ENCODE results near the gene LRRC8A.
A peak's percentile ranks its signal among the peaks of the same experiment; 100 is the strongest.
"Not testable (repeated sequence)": the region's sequence is repeated elsewhere in the genome, so short reads cannot be mapped to it uniquely, and the experiment has no call there.

Gene LRRC8A

DNA sequence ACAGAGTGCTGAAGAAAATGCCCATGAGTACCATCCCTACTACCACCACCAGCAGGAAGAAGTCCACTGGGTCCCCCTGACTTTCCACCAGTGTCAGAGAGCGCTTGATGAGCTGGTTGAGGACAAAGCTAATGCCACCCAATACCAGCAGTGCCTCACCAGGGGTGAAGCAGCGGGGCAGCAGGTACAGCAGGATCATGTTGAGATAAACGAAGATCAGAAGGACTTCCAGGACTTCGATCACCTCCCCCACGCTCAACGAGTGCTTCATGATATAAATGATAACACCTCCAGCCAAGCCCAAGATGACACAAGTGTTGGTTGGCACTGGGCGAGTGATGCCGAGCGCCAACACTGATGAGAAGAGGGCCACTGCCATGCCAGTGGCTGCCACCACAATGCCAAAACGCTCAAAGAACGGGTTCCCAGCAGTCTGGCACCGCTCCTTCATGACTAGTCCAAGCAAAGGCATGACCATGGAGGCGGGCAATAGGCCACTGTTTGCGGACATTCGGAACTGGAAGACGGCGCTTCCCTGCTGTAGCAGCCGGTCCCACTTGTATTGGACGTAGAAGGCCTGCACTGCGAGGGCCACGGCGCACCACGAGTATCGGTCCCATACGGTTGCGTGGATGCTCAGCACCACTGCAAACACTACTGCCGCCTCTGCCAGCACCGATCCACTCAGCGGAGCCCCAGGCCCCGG, 64.8 kb downstream of the LRRC8A start:
- no peaks in the 10 kb centered on the region for H3K27me3 ChIP-seq (replicated peaks; ENCODE audit: control insufficient read depth, insufficient read depth, low read length)
- H3K36me3 ChIP-seq (ENCODE audit: control insufficient read depth, insufficient read depth, low read length, severe bottlenecking) = peaks cover 12% of the 10 kb centered on the region
- H3K4me1 ChIP-seq (ENCODE audit: control insufficient read depth, insufficient read depth, low read length) = peaks cover 37% of the 10 kb centered on the region
- DNase-seq (ENCODE audit: low read depth) = peak; percentile 40
- H3K4me3 ChIP-seq (ENCODE audit: low read length) = peak overlapping the region; percentile 90
- H3K9ac ChIP-seq (ENCODE audit: low read length) = peak overlapping the region; percentile 93
- H3K9me3 ChIP-seq (ENCODE audit: control insufficient read depth, low read length) = no peaks in the 10 kb centered on the region

DNA sequence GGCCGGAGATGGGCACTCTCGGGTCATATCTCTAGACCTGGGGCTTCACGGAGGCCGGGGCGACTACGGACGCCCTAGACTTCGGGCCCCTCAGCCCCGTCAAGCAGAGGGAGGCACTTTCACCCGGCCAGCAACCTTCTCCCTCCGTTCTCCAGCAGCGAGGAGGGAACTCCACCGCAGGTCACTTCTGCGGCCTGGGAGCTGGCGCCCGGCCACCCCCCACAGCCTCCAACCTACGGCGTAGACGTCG, 65.3 kb downstream of the LRRC8A start:
- Histone ChIP-seq H3K9ac (ENCODE audit: low read length) (peak overlapping the region; percentile 93), H3K4me1 (ENCODE audit: control insufficient read depth, insufficient read depth, low read length) (peaks cover 37% of the 10 kb centered on the region), H3K36me3 (ENCODE audit: control insufficient read depth, insufficient read depth, low read length, severe bottlenecking) (peaks cover 12% of the 10 kb centered on the region), H3K9me3 (ENCODE audit: control insufficient read depth, low read length) (no peaks in the 10 kb centered on the region), H3K4me3 (ENCODE audit: low read length) (peak overlapping the region; percentile 90), H3K27me3 (replicated peaks; ENCODE audit: control insufficient read depth, insufficient read depth, low read length) (no peaks in the 10 kb centered on the region)
- no peak for DNase-seq (ENCODE audit: low read depth)

- no peaks in the 10 kb centered on the region for H3K9me3 ChIP-seq (ENCODE audit: control insufficient read depth, low read length)
- peak within 1 kb of the TSS; percentile 90 for H3K4me3 ChIP-seq (ENCODE audit: low read length)
- H3K27me3 ChIP-seq (replicated peaks; ENCODE audit: control insufficient read depth, insufficient read depth, low read length) = no peaks in the 10 kb centered on the region
- peak within 1 kb of the TSS; percentile 93 for H3K9ac ChIP-seq (ENCODE audit: low read length)
- H3K36me3 ChIP-seq (ENCODE audit: control insufficient read depth, insufficient read depth, low read length, severe bottlenecking) = peaks cover 14% of the 10 kb centered on the region
- H3K4me1 ChIP-seq (ENCODE audit: control insufficient read depth, insufficient read depth, low read length) = peaks cover 34% of the 10 kb centered on the region
- DNase-seq (ENCODE audit: low read depth) = peak; percentile 98
Observed at GRCh38 chr9:128947527-128948301, 65.8 kb downstream of the LRRC8A start, which contains the start of the genes DOLK and NUP188. DOLK (minus strand) TSS chr9:128947603; CDS start chr9:128947303, 300 bp downstream. NUP188 (plus strand) TSS chr9:128947699; CDS start chr9:128947720, 21 bp downstream.

GRCh38 chr9:128961403-128961802, 79.5 kb downstream of the LRRC8A start:
- DNase-seq (ENCODE audit: low read depth); H3K27me3 ChIP-seq (replicated peaks; ENCODE audit: control insufficient read depth, insufficient read depth, low read length); H3K9ac ChIP-seq (ENCODE audit: low read length); H3K4me1 ChIP-seq (ENCODE audit: control insufficient read depth, insufficient read depth, low read length); H3K4me3 ChIP-seq (ENCODE audit: low read length); H3K9me3 ChIP-seq (ENCODE audit: control insufficient read depth, low read length): not testable (repeated sequence)
- peaks cover 56% of the 10 kb centered on the region for H3K36me3 ChIP-seq (ENCODE audit: control insufficient read depth, insufficient read depth, low read length, severe bottlenecking)
